HG02623 (cell line): Measurements from ENCODE around the gene TFF2.

ENCODE experiments used
- ATAC-seq: cut with Tn5 transposase; IDR thresholded peaks from one replicate; pipeline ENCODE4 v1.9.1; 2021; ENCODE audit warnings: moderate library complexity; ENCODE audit not compliant: unreplicated experiment

Gene TFF2

GRCh38 chr21:42308161-42308913 is 42.5 kb downstream of the TFF2 start:
- no peak for ATAC-seq

DNA sequence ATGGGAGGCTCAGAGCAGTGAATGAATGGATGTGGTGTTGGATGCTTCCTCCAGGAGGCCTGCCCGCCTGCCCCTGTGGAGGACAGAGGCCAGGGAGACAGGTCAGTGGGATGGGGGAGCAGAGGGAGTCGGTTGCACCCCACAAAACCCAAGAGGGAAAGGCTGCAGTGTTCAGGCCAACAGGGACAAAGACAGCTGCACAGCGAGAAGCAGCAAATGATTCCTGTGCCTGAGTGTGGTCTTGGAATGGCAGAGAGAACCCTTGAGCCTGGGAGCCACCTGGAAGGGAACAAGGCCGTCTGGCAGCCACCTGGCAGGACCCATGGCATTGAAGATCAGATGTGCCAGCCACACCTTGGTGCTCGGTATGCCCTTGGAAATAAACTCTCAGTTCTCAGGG is 43.7 kb downstream of the TFF2 start:
- no peak for ATAC-seq

DNA sequence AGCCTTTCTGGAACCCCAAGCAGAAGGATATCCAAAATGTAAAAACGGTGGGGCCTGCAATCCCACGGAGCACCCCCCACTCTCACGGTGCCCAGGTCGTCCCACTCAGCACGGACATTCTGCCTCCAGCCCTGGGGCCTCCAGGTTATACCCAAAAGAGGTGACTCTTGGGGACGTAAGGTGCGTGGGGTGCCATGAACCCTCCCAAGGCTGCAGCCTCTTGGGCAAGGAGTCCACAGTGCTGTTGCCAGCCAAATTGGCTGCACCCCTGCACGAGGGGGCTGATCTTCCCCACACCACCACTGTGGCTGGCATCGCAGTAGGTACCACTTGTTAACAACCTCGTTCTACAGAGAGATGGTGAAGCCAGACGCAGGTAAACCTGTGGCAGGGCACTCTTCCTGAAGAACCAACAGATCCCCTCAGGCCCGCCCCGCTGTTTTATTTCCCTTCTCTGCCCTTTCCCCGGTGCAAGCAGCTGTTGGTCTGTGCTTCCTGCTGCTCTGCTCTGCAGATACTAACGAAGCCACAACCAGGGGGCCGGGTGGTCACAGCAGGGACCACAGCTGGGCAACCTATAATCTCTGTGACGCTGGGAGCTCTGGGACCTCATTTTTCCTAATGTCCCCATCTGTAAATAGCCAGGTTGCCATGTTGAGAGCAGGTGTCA is 44.3 kb downstream of the TFF2 start:
- no peak for ATAC-seq

GRCh38 chr21:42305707-42306147 is 45.1 kb downstream of the TFF2 start:
- no peak for ATAC-seq

- ATAC-seq = no peak
Observed at GRCh38 chr21:42304556-42305454, 46.0 kb downstream of the TFF2 start.

- no peak for ATAC-seq
Observed at GRCh38 chr21:42303443-42303842, 47.4 kb downstream of the TFF2 start.

DNA sequence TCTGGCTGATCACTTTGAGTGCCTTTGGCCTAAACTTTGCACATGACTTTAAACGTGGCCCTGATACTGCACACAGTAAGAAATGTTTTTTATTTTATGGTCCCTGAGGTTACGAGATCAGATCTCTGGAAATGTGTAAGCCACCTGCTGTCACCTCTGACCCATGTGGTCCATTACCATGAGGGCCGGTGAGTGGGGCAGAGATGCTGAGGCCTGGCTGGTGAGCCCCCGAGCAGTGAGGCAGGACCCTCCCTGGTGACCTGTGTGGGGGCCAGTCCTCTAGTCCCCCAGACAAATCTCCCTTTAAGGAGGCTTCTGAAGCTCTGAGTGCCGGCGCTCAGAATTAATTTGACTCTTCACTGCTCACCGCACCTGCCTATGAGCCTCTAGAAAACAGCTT is 48.0 kb downstream of the TFF2 start:
- no peak for ATAC-seq

GRCh38 chr21:42302076-42302650 is 48.6 kb downstream of the TFF2 start:
- no peak for ATAC-seq

DNA sequence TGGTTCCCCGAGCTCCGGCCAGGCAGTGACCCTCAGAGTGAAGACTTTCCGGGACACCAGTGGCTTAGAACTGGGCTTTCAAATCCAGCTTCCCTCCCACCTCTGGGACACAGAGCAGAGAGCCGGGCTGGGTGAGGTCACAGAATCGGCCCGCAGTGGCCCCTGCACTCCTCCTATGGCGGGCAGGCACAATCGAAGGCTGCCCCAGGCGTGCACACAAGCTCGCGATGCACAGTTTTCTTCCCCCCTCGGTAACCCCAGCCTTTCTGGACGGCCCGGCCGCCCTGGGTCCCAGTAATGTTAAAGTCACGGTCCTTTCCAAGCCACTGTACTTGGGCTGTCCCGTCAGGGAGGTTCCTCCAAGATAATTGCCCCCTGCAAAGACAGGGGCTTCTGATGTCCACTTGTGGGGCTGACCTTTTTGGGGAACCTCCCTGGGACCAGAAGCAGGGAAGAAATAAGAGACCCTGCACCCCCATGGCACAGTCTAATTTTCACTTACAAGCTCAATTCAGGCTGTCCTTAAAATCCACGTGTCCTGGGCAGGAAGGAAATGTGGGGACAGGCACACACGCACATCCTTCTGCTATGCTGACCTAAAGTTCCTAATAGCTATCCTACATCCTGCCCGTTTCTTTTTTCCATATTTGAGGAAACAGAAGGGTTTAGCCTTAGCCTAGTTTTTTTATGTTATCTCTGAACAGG is 49.3 kb downstream of the TFF2 start:
- no peak for ATAC-seq

DNA sequence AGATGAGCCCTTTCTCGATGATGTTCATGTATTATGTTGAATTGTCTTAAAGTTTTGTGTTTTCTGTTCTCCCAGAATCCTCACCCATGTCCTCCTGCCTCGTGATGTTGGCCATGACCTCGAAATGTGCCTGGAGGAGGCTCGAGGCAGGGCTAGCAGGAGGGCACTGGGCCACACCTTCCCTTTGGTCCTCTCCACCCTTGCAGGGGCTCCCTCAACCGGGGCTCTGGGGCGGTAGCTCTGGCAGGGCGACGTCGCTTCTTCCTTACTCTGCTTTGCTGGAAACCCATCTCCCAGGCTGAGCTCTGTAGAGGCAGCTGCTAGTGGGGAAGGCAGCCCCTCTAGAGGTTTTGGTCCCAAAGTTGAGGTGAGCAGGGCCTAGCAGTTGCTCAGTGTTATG is 49.8 kb downstream of the TFF2 start:
- ATAC-seq = no peak

DNA sequence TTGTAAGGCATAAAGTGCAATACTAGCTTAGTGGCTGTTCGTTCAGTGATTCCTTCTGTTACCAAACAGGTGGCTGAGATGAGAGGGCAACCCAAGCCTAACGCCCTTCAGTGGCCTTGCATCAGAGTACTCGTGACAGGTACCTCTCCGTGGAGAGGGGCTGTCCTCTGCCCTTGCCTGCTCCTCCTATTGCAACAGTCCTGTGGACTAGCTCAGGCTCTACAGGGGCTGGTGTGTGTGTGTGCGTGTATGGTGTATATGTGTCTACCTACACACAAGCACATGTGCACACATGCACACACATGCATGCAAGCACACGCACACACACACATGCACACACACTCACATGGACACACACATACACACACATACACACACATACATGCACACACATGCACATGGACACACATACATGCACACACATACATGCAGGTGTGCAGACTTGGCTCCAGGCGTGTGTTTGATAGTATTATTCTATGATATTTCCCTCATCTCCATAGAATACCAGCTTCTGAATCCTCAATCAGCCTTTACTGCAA is 50.7 kb downstream of the TFF2 start:
- no peak for ATAC-seq

DNA sequence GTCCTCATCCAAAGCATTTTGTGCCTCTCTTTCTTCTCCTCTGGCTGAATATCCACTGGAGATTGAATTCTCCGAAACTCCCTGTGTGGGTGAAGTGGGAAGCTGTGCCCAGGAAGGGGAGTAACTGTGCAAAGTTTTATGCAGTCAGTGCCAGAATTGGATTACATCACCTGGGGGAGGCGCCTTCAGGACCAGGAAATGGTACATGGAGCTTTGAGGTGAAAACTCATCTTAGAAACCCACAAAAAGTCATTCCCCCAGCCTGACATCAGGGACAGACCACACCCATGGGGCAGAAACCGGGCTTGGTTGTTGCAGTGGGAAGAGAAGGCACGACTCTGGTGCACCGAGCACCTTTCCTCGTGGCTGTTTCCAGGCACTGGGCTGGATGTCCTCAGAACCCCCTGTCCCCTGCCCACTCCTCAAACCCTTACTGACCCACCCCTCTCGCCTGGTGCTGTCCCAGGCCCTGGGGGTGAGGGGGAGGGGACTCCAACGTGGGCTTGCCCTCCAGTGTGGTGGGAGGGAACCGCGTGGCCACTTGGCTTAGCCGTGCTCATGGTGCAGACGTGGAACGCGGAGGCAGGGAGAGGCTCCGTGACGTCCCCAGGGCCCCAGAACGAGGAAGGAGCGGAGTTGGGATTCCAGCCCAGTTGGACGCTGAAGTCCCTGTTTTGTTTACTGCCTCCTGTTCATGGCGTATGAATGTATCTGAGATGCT is 51.3 kb downstream of the TFF2 start:
- no peak for ATAC-seq

DNA sequence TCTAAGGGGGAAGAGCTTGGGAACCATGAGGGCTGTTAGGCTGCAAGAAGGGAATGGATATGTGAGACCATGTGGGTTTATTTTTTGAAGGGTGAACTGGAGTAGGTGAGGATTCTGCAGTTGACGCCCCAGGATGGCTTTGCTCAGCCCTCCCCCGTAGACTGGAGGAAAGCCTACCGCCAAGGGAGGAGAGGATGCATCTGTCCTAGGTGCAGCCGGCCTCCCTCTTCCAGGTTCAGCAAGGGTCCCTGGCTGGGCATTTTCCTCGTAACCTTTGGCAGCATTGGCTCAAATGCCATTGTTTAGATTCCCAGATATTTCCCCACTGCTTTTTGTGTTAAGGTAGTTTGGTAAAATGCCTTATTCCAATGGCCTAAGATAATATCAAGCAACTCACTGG is 52.1 kb downstream of the TFF2 start:
- no peak for ATAC-seq

GRCh38 chr21:42298237-42298636 is 52.6 kb downstream of the TFF2 start:
- no peak for ATAC-seq

GRCh38 chr21:42297377-42297776 is 53.4 kb downstream of the TFF2 start:
- no peak for ATAC-seq

GRCh38 chr21:42296501-42296900 is 54.3 kb downstream of the TFF2 start:
- ATAC-seq = no peak
